GM12878 (cell line): ENCODE results near the gene CENPP. TPM values are rescaled to one million over a fixed set of nuclear protein-coding genes. Genes with fewer than 3 reads are reported as not detected.

Source experiments
- ATAC-seq: fragments of 200-7000 bp; cut with Tn5 transposase; 3 replicates; pipeline ENCODE4 v1.9.1; 2020; ENCODE audit warnings: mild to moderate bottlenecking, moderate library complexity
- BruUV-seq: library from RNA; stranded (reverse); fragments of 400-500 nt; replicated peaks from 2 replicates; lab custom pipeline; 2021; lab: Mats Ljungman, UMichigan
- CTCF ChIA-PET: fragments of 300-600 bp; sonication (Branson Sonifier 250); formaldehyde crosslinking; extraction: SDS; loops from one replicate; lab custom pipeline; 2021; ENCODE audit warnings: inconsistent platforms; lab: Yijun Ruan, JAX
- POLR2A ChIA-PET: fragments of 350-600 bp; formaldehyde crosslinking; extraction: SDS; loops from one replicate; lab custom pipeline; 2021; ENCODE audit warnings: inconsistent platforms; lab: Charles Lee
- RAD21 ChIA-PET: fragments of 300-600 bp; sonication (Branson Sonifier 250); formaldehyde crosslinking; loops from one replicate; lab custom pipeline; 2023; ENCODE audit warnings: antibody characterized with exemption; ENCODE audit not compliant: unreplicated experiment; lab: Charles Lee
- SMC1A ChIA-PET: fragments of 300-600 bp; sonication (Branson Sonifier 250); formaldehyde crosslinking; loops from one replicate; lab custom pipeline; 2023; ENCODE audit not compliant: unreplicated experiment, uncharacterized antibody; lab: Charles Lee
- DNase-seq: peaks from one replicate; pipeline ENCODE4 v3.0.0-alpha.2; 2011; ENCODE audit warnings: low read depth, low spot score
- FAIRE-seq: peaks from 3 replicates; lab custom pipeline; 2011; peaks lifted over from hg19 to GRCh38; lab: Jason Lieb, UNC
- H2AFZ ChIP-seq: 2 replicates; pipeline ENCODE4 v1.6.0; 2011; ENCODE audit warnings: low read depth, low read length, control low read depth; ENCODE audit not compliant: control insufficient read depth
- H3K27ac ChIP-seq: 2 replicates; pipeline ENCODE4 v1.5.1; 2011; ENCODE audit warnings: control low read depth; ENCODE audit not compliant: control insufficient read depth, insufficient read depth
- H3K27me3 ChIP-seq, 2 experiments: replicated peaks in 1 of 2; 2 replicates each; pipeline versions ENCODE4 v1.6.0 to v1.6.1; 2011; ENCODE audit warnings: low read length in 1 of 2; ENCODE audit not compliant: control insufficient read depth in 2 of 2, insufficient read depth in 2 of 2
- H3K36me3 ChIP-seq, 2 experiments: 2 replicates each; pipeline ENCODE4 v1.5.1; 2011; ENCODE audit warnings: low read length in 1 of 2; ENCODE audit not compliant: control insufficient read depth in 2 of 2, insufficient read depth in 2 of 2
- H3K4me1 ChIP-seq: 2 replicates; pipeline ENCODE4 v1.6.1; 2011; ENCODE audit warnings: mild to moderate bottlenecking, low read length, moderate library complexity, mixed read lengths; ENCODE audit not compliant: control insufficient read depth, insufficient read depth
- H3K4me2 ChIP-seq: 2 replicates; pipeline ENCODE4 v1.6.0; 2011; ENCODE audit warnings: control low read depth; ENCODE audit not compliant: control insufficient read depth, insufficient read depth
- H3K4me3 ChIP-seq: fragments of 200-600 bp; sonication (generic); 2 replicates; pipeline ENCODE4 v1.5.1; 2016
- H3K79me2 ChIP-seq: 2 replicates; pipeline ENCODE4 v1.6.0; 2011; ENCODE audit warnings: low read length; ENCODE audit not compliant: control insufficient read depth, insufficient read depth
- H3K9ac ChIP-seq: 2 replicates; pipeline ENCODE4 v1.8.0; 2011; ENCODE audit warnings: low read length, control low read depth, mixed read lengths; ENCODE audit not compliant: control insufficient read depth, insufficient read depth
- H3K9me3 ChIP-seq: replicated peaks from 3 replicates; pipeline ENCODE4 v1.5.1; 2011; ENCODE audit warnings: mild to moderate bottlenecking, low read length; ENCODE audit not compliant: control insufficient read depth, insufficient read depth
- H4K20me1 ChIP-seq: 2 replicates; pipeline ENCODE4 v1.6.0; 2011; ENCODE audit not compliant: control insufficient read depth, insufficient read depth
- SMAD5 ChIP-seq: IDR thresholded peaks from 2 replicates; pipeline ENCODE4 v1.6.1; 2016; ENCODE audit warnings: antibody characterized with exemption, low read depth
- ZBTB40 ChIP-seq: fragments of 450-650 bp; IDR thresholded peaks from 2 replicates; pipeline ENCODE4 v1.6.1; 2016; ENCODE audit warnings: mild to moderate bottlenecking, moderate library complexity, borderline replicate concordance
- WGBS: methylation state at CpG from one replicate; pipeline ENCODE4 v1.1.6; 2016; ENCODE audit warnings: low lambda C conversion rate; ENCODE audit not compliant: insufficient replicate concordance, insufficient coverage; ENCODE audit errors: missing lambda C conversion rate; 5-methylcytosine and 5-hydroxymethylcytosine counted together
- in situ Hi-C: fragments of 300-500 bp; cut with MboI; formaldehyde crosslinking; loops from 9 replicates; pipeline ENCODE4 v1.14.3; 2018; ENCODE audit warnings: mixed read lengths
- intact Hi-C: fragments of 100-400 bp; cut with micrococcal nuclease; formaldehyde crosslinking; loops from one replicate; pipeline ENCODE4 v1.14.2; 2022; ENCODE audit not compliant: unreplicated experiment
- polyA plus RNA-seq, 11 experiments: library from polyadenylated mRNA; depleted of rRNA in 4 of 11; unstranded in 6 of 11; stranded (reverse) in 5 of 11; fragments of >200 nt; fragmentation: Nextera tagmentation in 4 of 11; fragmentation: Illumina TruSeq in 1 of 11; extraction: Ambion mirVana in 4 of 11; extraction: Trizol in 1 of 11; gene quantifications; 1 replicate in 1 of 11; 2 replicates in 10 of 11; pipeline versions ENCODE4 v1.2.1 to v1.2.3, GENCODE V29; 2011 to 2016; ENCODE audit warnings: inconsistent platforms in 2 of 11, missing spikeins in 2 of 11, low read depth in 1 of 11
- total RNA-seq, 4 experiments: library from RNA; depleted of rRNA in 3 of 4; stranded (reverse); fragments of >200 nt in 3 of 4; fragmentation: Illumina TruSeq in 1 of 4; extraction: Trizol in 1 of 4; gene quantifications; 2 replicates each; pipeline versions ENCODE4 v1.2.1 to v1.2.3, GENCODE V29; 2013 to 2021

CENPP gene
- total and polyA plus RNA-seq, 10 of the 15 experiments (the other 5 are each of a cell fraction or from before 2014, with no cell fraction given): 9.4 to 31.4 (median 19.8) TPM

- SMC1A ChIA-PET: no interaction called here
- no peak overlapping the region for H3K9ac ChIP-seq
- RAD21 ChIA-PET: no interaction called here
- no peak overlapping the region for H3K4me3 ChIP-seq
- POLR2A ChIA-PET: no interaction called here
- no peak for TF ChIP-seq SMAD5
- TF ChIP-seq ZBTB40: no peak
- no peaks in the 10 kb centered on the region for H3K9me3 ChIP-seq
- BruUV-seq: no TSS peak
- no peaks in the 10 kb centered on the region for H3K27me3 ChIP-seq
- CTCF ChIA-PET: no interaction called here
- no peak overlapping the region for H3K4me2 ChIP-seq
- in situ Hi-C loops: no loop called here
- H3K4me1 ChIP-seq: no peaks in the 10 kb centered on the region
- no peaks in the 10 kb centered on the region for H4K20me1 ChIP-seq
- H3K27ac ChIP-seq: no peak overlapping the region
- H3K79me2 ChIP-seq: no peaks in the 10 kb centered on the region
- ATAC-seq: no peak
- no peak for DNase-seq
- FAIRE-seq: no peak
- H2AFZ ChIP-seq: no peak overlapping the region
- H3K36me3 ChIP-seq: no peaks in the 10 kb centered on the region
- 97% methylated on average over 5 of the region's 5 CpGs for WGBS
- intact Hi-C loops: no loop called here
Observed at GRCh38 chr9:92402826-92403745, 77.3 kb downstream of the CENPP start.
